Measurements from ENCODE around the gene FNBP1L. TPM values are rescaled to one million over a fixed set of nuclear protein-coding genes. Genes with fewer than 3 reads are reported as not detected.
"Not testable (repeated sequence)": the region's sequence is repeated elsewhere in the genome, so short reads cannot be mapped to it uniquely, and the experiment has no call there.

Gene FNBP1L
- total RNA-seq, 1 donor from 2014 or later: 50.0 TPM

GRCh38 chr1:93474321-93474720 lies 26.4 kb downstream of the FNBP1L start:
- Histone ChIP-seq H3K9me3 (no peaks in the 10 kb centered on the region), H3K4me3 (no peak overlapping the region), H3K4me1 (peaks cover 5% of the 10 kb centered on the region), H3K27me3 (no peaks in the 10 kb centered on the region), H3K27ac (no peak overlapping the region), H3K36me3 (no peaks in the 10 kb centered on the region)
- no peak for ATAC-seq
- intact Hi-C loops (cut with DNase I): no loop called here
- DNase-seq: no peak
- no peak for TF ChIP-seq CTCF (IDR thresholded peaks at IDR 0.05)

- Histone ChIP-seq H3K4me1 (peaks cover 5% of the 10 kb centered on the region), H3K27ac (no peak overlapping the region), H3K27me3 (no peaks in the 10 kb centered on the region), H3K36me3 (no peaks in the 10 kb centered on the region), H3K4me3 (no peak overlapping the region), H3K9me3 (no peaks in the 10 kb centered on the region)
- ATAC-seq (no peak), DNase-seq (no peak)
- intact Hi-C loops (cut with DNase I): no loop called here
- no peak for TF ChIP-seq CTCF (IDR thresholded peaks at IDR 0.05)
Observed at GRCh38 chr1:93475681-93476080, 27.8 kb downstream of the FNBP1L start.

GRCh38 chr1:93479133-93479745 lies 31.3 kb downstream of the FNBP1L start:
- intact Hi-C loops (cut with DNase I); H3K4me3 ChIP-seq; H3K27ac ChIP-seq; ATAC-seq; H3K4me1 ChIP-seq; H3K27me3 ChIP-seq; DNase-seq; H3K9me3 ChIP-seq; H3K36me3 ChIP-seq: not testable (repeated sequence)

- H3K4me1 ChIP-seq; intact Hi-C loops (cut with DNase I): not testable (repeated sequence)
Observed at GRCh38 chr1:93481899-93482298, 34.0 kb downstream of the FNBP1L start.

GRCh38 chr1:93483200-93483599 lies 35.3 kb downstream of the FNBP1L start:
- TF ChIP-seq CTCF (IDR thresholded peaks at IDR 0.05): no peak

More at GRCh38 chr1:93481899-93482298, 34.0 kb downstream of the FNBP1L start:
- not testable (repeated sequence) for H3K36me3 ChIP-seq, H3K27me3 ChIP-seq, H3K9me3 ChIP-seq, ATAC-seq, H3K4me3 ChIP-seq, H3K27ac ChIP-seq, DNase-seq

GRCh38 chr1:93483606-93484005 lies 35.7 kb downstream of the FNBP1L start:
- no peaks in the 10 kb centered on the region for H3K9me3 ChIP-seq
- intact Hi-C loops (cut with DNase I): no loop called here
- TF ChIP-seq CTCF (IDR thresholded peaks at IDR 0.05): no peak
- no peak for DNase-seq
- no peaks in the 10 kb centered on the region for H3K36me3 ChIP-seq
- no peaks in the 10 kb centered on the region for H3K27me3 ChIP-seq
- no peak for ATAC-seq
- no peaks in the 10 kb centered on the region for H3K4me1 ChIP-seq
- no peak overlapping the region for H3K4me3 ChIP-seq
- no peak overlapping the region for H3K27ac ChIP-seq

More at GRCh38 chr1:93483200-93483599, 35.3 kb downstream of the FNBP1L start:
- no peak for DNase-seq
- no peak overlapping the region for H3K27ac ChIP-seq
- no peaks in the 10 kb centered on the region for H3K9me3 ChIP-seq
- H3K4me1 ChIP-seq: no peaks in the 10 kb centered on the region
- no peak for ATAC-seq
- intact Hi-C loops (cut with DNase I): no loop called here
- no peaks in the 10 kb centered on the region for H3K36me3 ChIP-seq
- H3K27me3 ChIP-seq: no peaks in the 10 kb centered on the region
- H3K4me3 ChIP-seq: no peak overlapping the region

- H3K27me3 ChIP-seq: no peaks in the 10 kb centered on the region
- intact Hi-C loops (cut with DNase I): no loop called here
Observed at GRCh38 chr1:93488207-93488606, 40.3 kb downstream of the FNBP1L start.

More at GRCh38 chr1:93488207-93488606, 40.3 kb downstream of the FNBP1L start:
- H3K36me3 ChIP-seq: no peaks in the 10 kb centered on the region
- no peak overlapping the region for H3K27ac ChIP-seq
- no peaks in the 10 kb centered on the region for H3K9me3 ChIP-seq
- no peak overlapping the region for H3K4me3 ChIP-seq
- H3K4me1 ChIP-seq: no peaks in the 10 kb centered on the region
- DNase-seq (no peak), ATAC-seq (no peak)
- no peak for TF ChIP-seq CTCF (IDR thresholded peaks at IDR 0.05)
